IMR-90 (cell line): ENCODE data around the gene LDHAL6B. TPM values are rescaled to one million over a fixed set of nuclear protein-coding genes. Genes with fewer than 3 reads are reported as not detected.

Experiments used
- ATAC-seq: fragments of 200-7000 bp; cut with Tn5 transposase; 2 replicates; pipeline ENCODE4 v1.9.1; 2020; ENCODE audit warnings: low read depth, mild to moderate bottlenecking, moderate library complexity
- BruUV-seq: library from RNA; stranded (reverse); fragments of 400-500 nt; replicated peaks from 2 replicates; lab custom pipeline; 2021; lab: Mats Ljungman, UMichigan
- CTCF ChIA-PET: fragments of 300-600 bp; formaldehyde crosslinking; extraction: SDS; loops from one replicate; lab custom pipeline; 2021; ENCODE audit warnings: antibody characterized with exemption; lab: Yijun Ruan, JAX
- POLR2A ChIA-PET: fragments of 300-600 bp; sonication (Branson Sonifier 250); formaldehyde crosslinking; loops from one replicate; lab custom pipeline; 2022; ENCODE audit warnings: antibody characterized with exemption; ENCODE audit not compliant: unreplicated experiment; lab: Charles Lee
- DNase-seq: peaks from one replicate; pipeline ENCODE4 v3.0.0; 2013
- H2AFZ ChIP-seq: replicated peaks from 2 replicates; pipeline ENCODE3; 2013; ENCODE audit warnings: low read length, mild to moderate bottlenecking; ENCODE audit not compliant: poor library complexity
- H2AK5ac ChIP-seq: 2 replicates; pipeline ENCODE4 v1.6.1; 2013; ENCODE audit warnings: low read depth, low read length, inconsistent platforms
- H2AK9ac ChIP-seq: replicated peaks from 2 replicates; pipeline ENCODE3; 2013; ENCODE audit warnings: mild to moderate bottlenecking, low read depth, low read length, moderate library complexity; ENCODE audit not compliant: poor library complexity
- H2BK120ac ChIP-seq: 2 replicates; pipeline ENCODE4 v1.6.1; 2013; ENCODE audit warnings: low read depth, low read length, inconsistent platforms
- H2BK15ac ChIP-seq: 3 replicates; pipeline ENCODE4 v1.6.1; 2013; ENCODE audit warnings: low read depth, low read length, inconsistent platforms
- H2BK20ac ChIP-seq: 2 replicates; pipeline ENCODE4 v1.6.1; 2013; ENCODE audit warnings: low read depth, mild to moderate bottlenecking, inconsistent platforms, low read length, moderate library complexity
- H2BK5ac ChIP-seq: 2 replicates; pipeline ENCODE4 v1.6.1; 2013; ENCODE audit warnings: mild to moderate bottlenecking, low read depth, low read length, inconsistent platforms; ENCODE audit not compliant: poor library complexity, severe bottlenecking
- H3K14ac ChIP-seq: replicated peaks from 2 replicates; pipeline ENCODE4 v1.6.1; 2013; ENCODE audit warnings: low read depth, low read length, inconsistent platforms
- H3K18ac ChIP-seq: 2 replicates; pipeline ENCODE4 v1.6.1; 2013; ENCODE audit warnings: low read depth, low read length, control low read depth
- H3K23ac ChIP-seq: 2 replicates; pipeline ENCODE4 v1.6.1; 2013; ENCODE audit warnings: low read depth, low read length, inconsistent platforms
- H3K27ac ChIP-seq: 2 replicates; pipeline ENCODE4 v1.5.1; 2013; ENCODE audit warnings: mild to moderate bottlenecking, control low read depth, low read length; ENCODE audit not compliant: insufficient read depth
- H3K27me3 ChIP-seq: 2 replicates; pipeline ENCODE4 v1.6.1; 2013; ENCODE audit warnings: low read length; ENCODE audit not compliant: control insufficient read depth, insufficient read depth
- H3K36me3 ChIP-seq: 2 replicates; pipeline ENCODE4 v1.6.1; 2013; ENCODE audit warnings: low read length, mixed read lengths; ENCODE audit not compliant: control insufficient read depth, insufficient read depth
- H3K4ac ChIP-seq: 2 replicates; pipeline ENCODE4 v1.6.1; 2013; ENCODE audit warnings: low read depth, low read length, inconsistent platforms
- H3K4me1 ChIP-seq: 2 replicates; pipeline ENCODE4 v1.6.1; 2013; ENCODE audit warnings: low read length, mixed read lengths; ENCODE audit not compliant: control insufficient read depth, insufficient read depth
- H3K4me2 ChIP-seq: 2 replicates; pipeline ENCODE4 v1.6.1; 2013; ENCODE audit warnings: low read depth, mild to moderate bottlenecking, control low read depth, low read length, moderate library complexity
- H3K4me3 ChIP-seq: 2 replicates; pipeline ENCODE4 v1.5.1; 2013; ENCODE audit warnings: low read depth, mild to moderate bottlenecking, control low read depth, low read length, moderate library complexity; ENCODE audit not compliant: insufficient read depth
- H3K56ac ChIP-seq: 2 replicates; pipeline ENCODE4 v1.6.1; 2013; ENCODE audit warnings: low read length, inconsistent platforms; ENCODE audit not compliant: insufficient read depth; ENCODE audit errors: extremely low read depth
- H3K79me1 ChIP-seq, 2 experiments: 2 replicates each; pipeline ENCODE4 v1.6.1; 2013; ENCODE audit warnings: low read length in 2 of 2, inconsistent platforms in 1 of 2, low read depth in 1 of 2
- H3K9ac ChIP-seq: 2 replicates; pipeline ENCODE4 v1.6.1; 2013; ENCODE audit warnings: low read depth, low read length, control low read depth
- H3K9me1 ChIP-seq: 2 replicates; pipeline ENCODE4 v1.6.1; 2013; ENCODE audit warnings: low read length, inconsistent platforms; ENCODE audit not compliant: insufficient read depth
- H3K9me3 ChIP-seq: 2 replicates; pipeline ENCODE4 v1.6.1; 2013; ENCODE audit warnings: low read length; ENCODE audit not compliant: control insufficient read depth, insufficient read depth
- H4K20me1 ChIP-seq: 2 replicates; pipeline ENCODE4 v1.6.1; 2013; ENCODE audit warnings: low read length, inconsistent platforms; ENCODE audit not compliant: insufficient read depth
- H4K5ac ChIP-seq: 2 replicates; pipeline ENCODE4 v1.6.1; 2013; ENCODE audit warnings: mild to moderate bottlenecking, low read depth, low read length, control low read depth
- H4K8ac ChIP-seq, 2 experiments: 2 replicates each; pipeline ENCODE4 v1.6.1; 2013; ENCODE audit warnings: low read depth in 2 of 2, low read length in 2 of 2, control low read depth in 1 of 2, inconsistent platforms in 1 of 2
- H4K91ac ChIP-seq: 2 replicates; pipeline ENCODE4 v1.6.1; 2013; ENCODE audit warnings: low read depth, low read length, inconsistent platforms; ENCODE audit not compliant: insufficient read depth
- FOS ChIP-seq: fragments of 150-350 bp; IDR thresholded peaks from 2 replicates; pipeline ENCODE4 v1.6.1; 2016; ENCODE audit warnings: low read depth, low read length
- RFX5 ChIP-seq: IDR thresholded peaks from 2 replicates; pipeline ENCODE4 v1.8.0; 2012; ENCODE audit warnings: low read depth, mild to moderate bottlenecking, low read length, moderate library complexity
- WGBS, 2 experiments: methylation state at CpG; one replicate each; pipeline versions ENCODE4 v1.1.5 to v1.1.7; 2013; ENCODE audit warnings: missing lambda C conversion rate in 2 of 2; ENCODE audit not compliant: insufficient read length in 1 of 2; ENCODE audit errors: extremely low coverage in 2 of 2; 5-methylcytosine and 5-hydroxymethylcytosine counted together
- dilution Hi-C: fragments of 300-500 bp; cut with HindIII; formaldehyde crosslinking; loops from one replicate; pipeline ENCODE4 v1.14.3; 2018; ENCODE audit warnings: low sequenced_read_pairs; ENCODE audit not compliant: unreplicated experiment
- in situ Hi-C: fragments of 300-500 bp; cut with MboI; formaldehyde crosslinking; loops from 3 replicates; pipeline ENCODE4 v1.14.3; 2019; ENCODE audit warnings: low sequenced_read_pairs, inconsistent platforms, mixed read lengths
- intact Hi-C: fragments of 100-400 bp; cut with micrococcal nuclease; formaldehyde crosslinking; loops from 2 replicates; pipeline ENCODE4 v1.10.0; 2022
- polyA plus RNA-seq, 3 experiments: library from polyadenylated mRNA; depleted of rRNA; stranded (reverse); fragments of >200 nt; gene quantifications; 2 replicates each; pipeline ENCODE4 v1.2.3, GENCODE V29; 2012; ENCODE audit warnings: low replicate concordance in 1 of 3
- total RNA-seq: library from RNA; depleted of rRNA; stranded (reverse); fragments of >200 nt; gene quantifications from 2 replicates; pipeline ENCODE4 v1.2.3, GENCODE V29; 2012

Gene LDHAL6B
- total and polyA plus RNA-seq, 2 of the 4 experiments (the other 2 are of a cell fraction) = not detected

- H3K14ac ChIP-seq = no peak overlapping the region; the same call in 1 of the 2 replicates
- no peak overlapping the region for H3K23ac ChIP-seq
- in situ Hi-C loops = loop anchor here (10.0 kb wide), 1 partner anchor 198 kb away; the partner anchor contains the start of gene MYO1E
- H3K56ac ChIP-seq = no peak overlapping the region
- intact Hi-C loops = loop anchor here (5.0 kb wide), 1 partner anchor 46 kb away; no protein-coding TSS in a partner anchor
- peaks cover 3% of the 10 kb centered on the region; the same call in 1 of the 2 replicates for H3K9me1 ChIP-seq
- no peak for ATAC-seq
- H3K18ac ChIP-seq = no peak overlapping the region
- H3K4me2 ChIP-seq = no peak overlapping the region
- no peak overlapping the region; the same call in 2 of the 3 replicates for H2BK15ac ChIP-seq
- H2BK20ac ChIP-seq = no peak overlapping the region; the same call in 1 of the 2 replicates
- H4K5ac ChIP-seq = no peak overlapping the region
- H3K79me1 ChIP-seq = peaks cover 0 to 6% of the 10 kb centered on the region in 2 experiments; a peak in 1 of 4 replicates
- H3K9ac ChIP-seq = no peak overlapping the region
- no peak overlapping the region for H3K27ac ChIP-seq
- peak overlapping the region; percentile 38; the same call in 1 of the 2 replicates for H2AK5ac ChIP-seq
- H3K4me3 ChIP-seq = no peak overlapping the region
- peaks cover 11% of the 10 kb centered on the region for H4K20me1 ChIP-seq
- H3K4ac ChIP-seq = peak overlapping the region; percentile 10; the same call in 1 of the 2 replicates
- peaks cover 2% of the 10 kb centered on the region; the same call in 1 of the 2 replicates for H3K9me3 ChIP-seq
- DNase-seq = no peak
- no peak for TF ChIP-seq RFX5
- TF ChIP-seq FOS = no peak
- peaks cover 10% of the 10 kb centered on the region for H3K4me1 ChIP-seq
- H4K91ac ChIP-seq = no peak overlapping the region
- BruUV-seq = no TSS peak
- dilution Hi-C loops = no loop called here
- ChIA-PET POLR2A (interaction anchor here (0.6 kb wide), 1 partner anchor 120 kb away, joined by 3 read pairs; no protein-coding TSS in a partner anchor), CTCF (no interaction called here)
- WGBS, 2 experiments = 100% methylated on average over 3 of the region's 9 CpGs; no CpG with 5 or more reads in 1 of the 2 experiments
- H2AK9ac ChIP-seq = no peak overlapping the region
- no peaks in the 10 kb centered on the region for H3K27me3 ChIP-seq
- no peak overlapping the region for H2BK5ac ChIP-seq
- H2AFZ ChIP-seq = no peak overlapping the region
- no peak overlapping the region; a peak in 1 of 4 replicates for H4K8ac ChIP-seq
- peaks cover 9% of the 10 kb centered on the region for H3K36me3 ChIP-seq
- H2BK120ac ChIP-seq = peak overlapping the region; percentile 4; the same call in 1 of the 2 replicates
Observed at GRCh38 chr15:59176653-59177316, 29.9 kb upstream of the LDHAL6B start.
